ENCODE results near the gene NMBR.
"Not testable (repeated sequence)": the region's sequence is repeated elsewhere in the genome, so short reads cannot be mapped to it uniquely, and the experiment has no call there.

The NMBR gene

DNA sequence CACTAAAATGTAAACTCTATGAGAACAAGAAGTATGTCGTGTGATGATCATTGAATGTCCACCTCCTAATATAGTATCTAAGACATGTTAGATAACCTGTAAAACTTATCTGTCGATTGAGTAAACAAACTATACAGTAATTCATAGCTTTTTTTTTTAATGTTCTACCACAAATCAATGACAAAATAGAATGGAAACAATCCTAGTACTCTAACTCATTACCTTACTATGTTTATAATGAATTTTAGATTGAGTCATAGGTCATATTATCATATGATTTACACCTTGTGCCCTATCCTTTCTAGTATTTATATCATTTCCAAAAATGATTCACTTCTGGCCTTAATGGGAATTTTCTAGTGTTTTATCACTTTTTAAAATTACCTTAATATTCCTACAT, 6.3 kb upstream of the NMBR start:
- no peak for DNase-seq

GRCh38 chr6:142152746-142153145, 5.8 kb upstream of the NMBR start:
- no peak for DNase-seq

DNA sequence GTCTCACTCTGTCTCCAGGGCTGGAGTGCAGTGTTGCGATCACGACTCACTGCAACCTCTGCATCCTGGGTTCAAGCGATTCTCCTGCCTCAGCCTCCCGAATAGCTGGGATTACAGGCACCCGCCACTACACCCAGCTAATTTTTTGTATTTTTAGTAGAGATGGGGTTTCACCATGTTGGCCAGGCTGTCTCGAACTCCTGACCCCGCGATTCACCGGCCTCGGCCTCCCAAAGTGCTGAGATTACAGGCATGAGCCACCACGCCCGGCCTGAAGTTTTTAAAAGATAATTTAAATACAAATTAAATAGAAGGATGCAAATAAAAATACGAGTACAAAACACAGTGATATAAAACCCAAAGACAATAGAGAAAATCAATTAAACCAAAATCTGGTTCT, 5.4 kb downstream of the NMBR start:
- not testable (repeated sequence) for DNase-seq

DNA sequence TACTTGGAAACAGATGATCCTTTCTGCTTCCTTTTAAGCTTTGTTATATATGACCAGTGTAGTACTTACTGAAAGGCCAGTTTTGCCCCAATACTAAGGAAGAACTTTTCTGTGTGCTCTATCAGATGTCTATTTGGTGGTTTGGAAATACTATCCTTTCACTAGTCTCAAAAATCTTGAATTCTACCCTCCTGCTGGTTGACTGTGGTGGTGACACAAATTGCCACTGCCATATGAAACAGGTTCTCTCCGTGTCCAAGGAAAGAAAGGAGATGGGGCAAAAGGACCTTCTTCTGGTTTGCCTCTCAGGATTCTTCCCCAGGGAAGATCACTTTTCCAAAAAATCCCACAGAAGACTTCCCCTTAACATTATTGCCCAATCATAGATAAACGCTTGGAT, 8.0 kb downstream of the NMBR start:
- DNase-seq = no peak

- DNase-seq = no peak
Measured at GRCh38 chr6:142132625-142133024, 14.3 kb downstream of the NMBR start, which contains the start of gene GJE1. TSS of gene GJE1 (plus strand) at chr6:142132925. CDS start at chr6:142133159, 234 bp downstream.

DNA sequence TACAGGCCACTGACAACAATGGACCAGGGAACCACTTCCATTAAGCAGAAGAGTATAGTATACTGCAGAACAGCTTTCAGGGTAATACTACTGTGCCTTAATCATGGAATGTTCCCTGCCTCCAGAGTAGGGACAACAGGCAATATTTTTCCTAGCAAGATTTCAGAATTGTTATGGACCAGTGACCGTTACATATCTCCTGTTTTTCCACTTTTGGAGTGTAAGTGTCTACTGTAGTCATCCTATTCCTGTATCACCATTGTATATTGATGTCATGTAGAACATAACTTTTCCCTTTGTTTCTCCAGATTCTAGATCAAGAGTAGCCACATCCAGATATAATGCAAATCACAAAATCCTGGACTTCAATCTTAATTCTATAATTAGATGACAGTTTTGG, 16.1 kb downstream of the NMBR start:
- no peak for DNase-seq

DNA sequence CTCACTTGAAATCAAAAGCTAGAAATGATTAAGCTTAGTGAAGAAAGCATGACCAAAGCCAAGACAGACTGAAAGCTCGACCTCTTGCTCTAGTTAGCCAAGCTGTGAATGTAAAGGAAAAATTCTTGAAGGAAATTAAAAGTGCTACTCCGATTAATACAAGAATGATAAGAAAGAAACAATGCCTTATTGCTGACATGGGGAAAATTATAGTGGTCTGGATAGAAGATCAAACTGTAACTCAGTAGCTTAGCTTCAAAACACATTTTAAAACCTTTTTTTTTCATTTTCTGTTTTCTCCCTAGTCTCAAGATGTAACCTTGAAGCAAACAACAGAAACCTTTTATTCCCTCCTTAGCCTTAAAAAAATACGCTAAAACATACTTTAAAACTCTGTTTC, 25.6 kb downstream of the NMBR start:
- no peak for DNase-seq

GRCh38 chr6:142118925-142119324, 28.0 kb downstream of the NMBR start:
- no peak for DNase-seq

GRCh38 chr6:142118328-142118727, 28.6 kb downstream of the NMBR start:
- DNase-seq = no peak

- DNase-seq = no peak
Measured at GRCh38 chr6:142117366-142117765, 29.6 kb downstream of the NMBR start.

GRCh38 chr6:142112451-142113061, 34.4 kb downstream of the NMBR start:
- DNase-seq = peak; percentile 71

- not testable (repeated sequence) for DNase-seq
Measured at GRCh38 chr6:142110820-142111219, 36.1 kb downstream of the NMBR start.

GRCh38 chr6:142104820-142105219, 42.1 kb downstream of the NMBR start:
- not testable (repeated sequence) for DNase-seq

DNA sequence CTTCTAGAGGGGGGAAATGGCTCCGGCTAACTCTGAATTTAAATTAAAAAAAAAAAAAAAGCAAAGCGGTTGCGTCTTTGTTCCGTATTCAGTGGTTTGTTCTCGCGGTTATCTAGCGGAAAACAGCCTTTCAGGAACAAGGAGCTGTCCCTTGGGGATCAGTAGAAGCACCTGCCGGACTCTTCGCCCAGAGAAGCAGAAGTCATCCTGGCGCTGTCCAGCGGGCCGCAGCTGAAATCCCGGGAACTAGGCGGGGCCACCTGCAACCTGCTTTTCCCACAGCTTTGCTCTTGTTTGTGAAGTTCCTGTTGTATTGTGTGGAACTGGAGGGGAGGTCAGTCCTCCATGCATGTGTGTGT, 58.1 kb downstream of the NMBR start:
- no peak for DNase-seq

DNA sequence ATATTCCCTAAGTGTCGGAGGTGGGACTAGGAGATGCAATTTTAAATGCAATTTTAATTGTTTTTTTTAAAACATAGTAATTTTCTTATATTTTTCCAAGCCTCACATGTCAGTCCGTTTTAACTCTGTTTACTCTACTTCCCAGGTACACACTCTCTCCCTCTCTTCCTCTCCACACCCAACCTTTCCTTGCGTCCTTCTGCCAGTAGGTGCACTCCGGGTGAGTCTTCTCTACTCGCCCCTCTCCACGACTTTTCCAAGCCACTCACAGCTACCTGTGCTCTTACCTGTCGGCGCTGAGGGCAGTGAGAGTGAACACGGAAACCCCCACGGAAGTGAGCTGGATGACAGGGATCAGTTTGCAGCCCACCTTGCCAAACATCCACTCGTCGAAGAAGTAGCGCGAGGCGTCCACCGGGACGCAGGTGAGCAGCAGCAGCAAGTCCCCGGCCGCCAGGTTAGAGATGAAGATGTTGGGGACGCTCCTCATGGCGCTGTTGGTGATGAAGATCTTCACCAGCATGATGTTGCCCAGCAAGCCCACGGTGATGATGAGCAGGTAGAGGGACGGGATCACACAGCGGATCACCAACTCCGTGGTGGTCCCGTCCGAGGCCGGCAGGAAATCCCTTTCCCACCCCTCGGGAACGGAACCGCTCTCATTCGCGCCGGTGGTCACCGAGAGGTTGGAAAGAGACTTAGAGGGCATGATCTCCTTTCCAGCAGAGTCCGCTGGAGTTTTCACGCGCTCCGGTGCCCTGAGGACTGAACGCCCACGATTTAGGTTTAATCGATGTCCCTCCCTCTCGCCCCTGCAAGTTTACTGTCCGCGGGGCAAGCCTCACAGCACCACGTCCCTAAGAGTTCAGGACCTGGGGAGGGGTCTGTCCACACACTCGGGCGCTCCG, 58.7 kb downstream of the NMBR start:
- no peak for DNase-seq

DNA sequence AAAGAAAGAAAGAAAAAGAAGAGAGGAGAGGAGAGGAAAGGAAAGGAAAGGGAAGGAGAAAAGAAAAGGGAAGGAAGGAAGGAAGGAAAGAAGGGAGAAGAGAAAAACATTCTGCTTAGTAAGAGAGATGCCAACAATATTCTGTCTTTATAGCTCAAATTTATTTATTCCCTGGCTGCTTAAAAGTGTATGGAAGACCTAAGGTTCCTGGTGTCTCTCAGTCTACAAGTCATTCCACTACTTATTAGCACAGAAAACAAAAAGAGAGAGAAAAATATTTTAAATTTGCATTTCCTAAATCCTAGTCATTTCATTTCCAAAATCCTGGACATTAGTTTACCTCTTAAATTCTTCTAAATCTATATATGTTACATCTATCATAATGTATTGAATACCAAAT, 67.8 kb downstream of the NMBR start:
- no peak for DNase-seq

GRCh38 chr6:142075516-142076101, 71.3 kb downstream of the NMBR start:
- DNase-seq = peak; percentile 33

GRCh38 chr6:142074516-142074915, 72.4 kb downstream of the NMBR start:
- no peak for DNase-seq

- DNase-seq = no peak
Measured at GRCh38 chr6:142071981-142072380, 74.9 kb downstream of the NMBR start.

- no peak for DNase-seq
Measured at GRCh38 chr6:142068416-142068815, 78.5 kb downstream of the NMBR start.

DNA sequence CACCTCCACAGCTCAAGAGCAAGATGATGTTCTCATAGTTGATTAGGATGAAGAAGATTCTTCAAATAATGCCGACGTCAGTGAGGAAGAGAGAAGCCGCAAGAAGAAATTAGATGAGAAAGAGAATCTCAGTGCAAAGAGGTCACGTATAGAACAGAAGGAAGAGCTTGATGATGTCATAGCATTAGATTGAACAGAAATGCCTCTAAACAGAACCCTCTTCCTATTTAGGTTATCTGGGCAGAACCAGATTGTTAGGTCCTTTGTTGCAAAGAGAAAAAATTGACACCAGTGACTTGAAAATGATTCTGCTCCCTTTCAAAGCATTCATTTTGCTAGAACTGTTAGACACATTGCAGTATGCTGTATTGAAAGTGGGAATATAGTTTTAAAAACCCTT, 84.1 kb downstream of the NMBR start:
- not testable (repeated sequence) for DNase-seq

- DNase-seq = no peak
Measured at GRCh38 chr6:142058551-142059290, 88.2 kb downstream of the NMBR start.

DNA sequence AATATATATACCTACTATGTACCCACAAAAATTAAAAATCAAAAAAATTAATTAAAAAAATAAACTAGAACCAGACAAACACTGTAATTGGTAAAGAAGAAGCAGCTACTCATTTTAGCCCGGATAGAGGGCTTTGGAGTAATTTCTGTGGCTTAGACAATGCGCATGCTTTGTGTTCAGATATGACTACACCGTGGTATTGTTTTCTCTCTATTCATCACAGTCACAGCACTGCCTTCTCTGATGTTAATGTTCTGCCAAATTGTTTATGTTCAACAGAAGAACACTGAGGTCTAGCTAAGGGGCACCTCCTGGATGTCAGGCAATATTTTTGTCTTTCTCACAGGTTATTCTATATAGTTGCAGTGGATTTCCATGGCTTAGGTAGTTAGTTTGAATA, 91.7 kb downstream of the NMBR start:
- peak; percentile 53 for DNase-seq

Data from activated CD4-positive, alpha-beta T cell treated with anti-CD3 and anti-CD28 coated beads, Interleukin-2, Interleukin-6, amounts not matched to agents 100 ng/mL and 50 ng/mL, durations not matched to agents 16 hours and 8 hours (primary cell).